Measurements from ENCODE around the gene ZIC4.

- TF ChIP-seq CTCF (conservative IDR thresholded peaks at IDR 0.05; ENCODE audit: low read depth, low read length), result no peak
- no peak for TF ChIP-seq POLR2A (IDR thresholded peaks at IDR 0.05; ENCODE audit: low read depth, low read length)
- TF ChIP-seq RAD21 (IDR thresholded peaks at IDR 0.05; ENCODE audit: low read length), result no peak
- no peak for TF ChIP-seq NFE2L2 (IDR thresholded peaks at IDR 0.05; ENCODE audit: low read depth, low read length)
- TF ChIP-seq CEBPB (IDR thresholded peaks at IDR 0.05; ENCODE audit: low read depth, low read length), result no peak
- no peak for TF ChIP-seq RCOR1 (IDR thresholded peaks at IDR 0.05; ENCODE audit: insufficient replicate concordance, low read length)
- TF ChIP-seq SMC3 (IDR thresholded peaks at IDR 0.05; ENCODE audit: low read depth, low read length), result no peak
- TF ChIP-seq RFX5 (IDR thresholded peaks at IDR 0.05; ENCODE audit: low read depth, low read length), result no peak
- TF ChIP-seq MXI1 (IDR thresholded peaks at IDR 0.05; ENCODE audit: borderline replicate concordance, low read depth, low read length), result no peak
- TF ChIP-seq BHLHE40 (IDR thresholded peaks at IDR 0.05; ENCODE audit: low read depth, low read length), result no peak
- no peak for TF ChIP-seq CHD1 (IDR thresholded peaks at IDR 0.05; ENCODE audit: low read depth, low read length)
- TF ChIP-seq FOS (IDR thresholded peaks at IDR 0.05; ENCODE audit: low read depth, low read length), result no peak
- TF ChIP-seq USF2 (IDR thresholded peaks at IDR 0.05; ENCODE audit: low read depth, low read length), result no peak
Observed at GRCh38 chr3:147431751-147432150, 25.4 kb upstream of the ZIC4 start.
